Stimulated activated CD8-positive, alpha-beta memory T cell treated with anti-CD3 and anti-CD28 coated beads, Interleukin-4, amount 100 ng/mL, for 4 hours (primary cell): ENCODE data around the gene MALAT1.
"Not testable (repeated sequence)": the region's sequence is repeated elsewhere in the genome, so short reads cannot be mapped to it uniquely, and the experiment has no call there.

Source experiments
- DNase-seq, 2 donors: peaks; one replicate each; pipeline ENCODE4 v3.0.0-alpha.2; 2020; ENCODE audit warnings: low read depth in 2 of 2, low spot score in 1 of 2

The MALAT1 gene

GRCh38 chr11:65498977-65499712 is at the start of gene MALAT1:
Gene MALAT1, plus strand, starts transcription at chr11:65499045.
- peak; percentile 87 to 92 for DNase-seq

- not testable (repeated sequence) for DNase-seq
These were observed 47.5 kb upstream of the MALAT1 start for GRCh38 chr11:65451301-65451700.

DNA sequence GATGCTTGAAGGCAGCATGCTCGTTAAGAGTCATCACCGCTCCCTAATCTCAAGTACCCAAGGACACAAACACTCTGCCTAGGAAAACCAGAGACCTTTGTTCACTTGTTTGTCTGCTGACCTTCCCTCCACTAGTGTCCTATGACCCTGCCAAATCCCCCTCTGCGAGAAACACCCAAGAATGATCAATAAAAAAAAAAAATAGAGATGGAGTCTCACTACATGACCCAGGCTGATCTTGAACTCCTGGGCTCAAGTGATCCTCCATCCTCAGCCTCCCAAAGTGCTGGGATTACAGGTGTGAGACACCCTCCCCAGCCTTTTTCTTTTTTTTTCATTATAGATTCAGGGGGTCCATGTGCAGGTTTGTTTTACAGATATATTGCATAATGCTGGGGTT is 46.6 kb upstream of the MALAT1 start:
- not testable (repeated sequence) for DNase-seq

- DNase-seq = no peak
These were observed 45.9 kb upstream of the MALAT1 start for GRCh38 chr11:65452806-65453490.

DNA sequence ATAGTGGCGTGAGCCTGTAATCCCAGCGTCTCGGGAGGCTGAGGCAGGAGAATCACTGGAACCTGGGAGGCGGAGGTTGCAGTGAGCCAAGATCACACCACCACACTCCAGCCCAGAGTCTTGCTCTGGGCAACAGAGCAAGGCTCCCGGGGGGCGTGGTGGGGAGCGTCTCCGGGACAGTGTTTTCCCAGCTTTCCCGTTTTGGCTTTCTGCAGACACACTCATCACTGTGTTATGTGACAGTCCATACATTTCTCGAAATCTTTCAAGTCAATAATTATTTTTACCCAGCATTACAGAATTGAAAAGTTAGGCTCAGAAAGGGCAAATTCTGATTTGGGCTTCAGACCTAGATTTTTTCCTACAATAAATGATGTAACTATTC is 44.5 kb upstream of the MALAT1 start:
- no peak for DNase-seq

GRCh38 chr11:65454696-65455456 is 44.0 kb upstream of the MALAT1 start:
- DNase-seq = peak; percentile 52 to 66

DNA sequence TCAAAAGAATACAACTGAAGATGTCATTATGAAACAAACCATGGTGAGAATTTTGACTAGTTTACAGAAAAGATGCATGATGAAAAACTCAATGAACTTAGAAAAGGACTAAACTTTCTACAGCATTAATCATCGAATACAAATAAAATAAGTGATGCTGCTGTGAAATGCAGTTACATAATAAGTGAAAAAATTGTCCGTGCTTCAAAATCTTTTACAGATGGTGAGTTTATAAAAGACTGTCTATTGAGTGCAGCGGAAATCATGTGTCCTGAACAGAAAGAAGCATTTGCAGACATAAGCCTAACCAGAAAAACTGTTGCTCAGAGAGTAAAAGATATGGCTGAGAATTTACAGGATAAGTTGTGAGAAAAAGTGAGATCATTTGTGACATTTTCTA is 42.4 kb upstream of the MALAT1 start:
- no peak for DNase-seq

GRCh38 chr11:65459552-65459951 is 39.3 kb upstream of the MALAT1 start:
- DNase-seq = no peak

DNA sequence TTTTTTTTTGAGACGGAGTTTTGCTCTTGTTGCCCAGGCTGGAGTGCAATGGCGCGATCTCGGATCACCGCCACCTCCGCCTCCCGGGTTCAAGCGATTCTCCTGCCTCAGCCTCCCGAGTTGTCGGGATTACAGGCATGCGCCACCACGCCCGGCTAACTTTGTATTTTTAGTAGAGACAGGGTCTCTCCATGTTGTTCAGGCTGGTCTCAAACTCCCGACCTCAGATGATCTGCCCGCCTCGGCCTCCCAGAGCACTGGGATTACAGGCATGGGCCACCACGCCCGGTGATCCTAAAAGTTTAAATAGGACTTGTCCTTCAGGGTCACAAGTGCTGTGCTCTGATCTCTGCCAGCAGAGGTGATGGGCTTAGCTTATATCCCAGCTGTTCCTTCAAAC is 33.4 kb upstream of the MALAT1 start:
- DNase-seq = not testable (repeated sequence)

GRCh38 chr11:65467306-65467705 is 31.5 kb upstream of the MALAT1 start:
- DNase-seq = not testable (repeated sequence)

- DNase-seq = no peak
These were observed 29.9 kb upstream of the MALAT1 start for GRCh38 chr11:65468874-65469333.

GRCh38 chr11:65470433-65471049 is 28.3 kb upstream of the MALAT1 start:
- DNase-seq = no peak

- no peak for DNase-seq
These were observed 27.4 kb upstream of the MALAT1 start for GRCh38 chr11:65471447-65471891.

DNA sequence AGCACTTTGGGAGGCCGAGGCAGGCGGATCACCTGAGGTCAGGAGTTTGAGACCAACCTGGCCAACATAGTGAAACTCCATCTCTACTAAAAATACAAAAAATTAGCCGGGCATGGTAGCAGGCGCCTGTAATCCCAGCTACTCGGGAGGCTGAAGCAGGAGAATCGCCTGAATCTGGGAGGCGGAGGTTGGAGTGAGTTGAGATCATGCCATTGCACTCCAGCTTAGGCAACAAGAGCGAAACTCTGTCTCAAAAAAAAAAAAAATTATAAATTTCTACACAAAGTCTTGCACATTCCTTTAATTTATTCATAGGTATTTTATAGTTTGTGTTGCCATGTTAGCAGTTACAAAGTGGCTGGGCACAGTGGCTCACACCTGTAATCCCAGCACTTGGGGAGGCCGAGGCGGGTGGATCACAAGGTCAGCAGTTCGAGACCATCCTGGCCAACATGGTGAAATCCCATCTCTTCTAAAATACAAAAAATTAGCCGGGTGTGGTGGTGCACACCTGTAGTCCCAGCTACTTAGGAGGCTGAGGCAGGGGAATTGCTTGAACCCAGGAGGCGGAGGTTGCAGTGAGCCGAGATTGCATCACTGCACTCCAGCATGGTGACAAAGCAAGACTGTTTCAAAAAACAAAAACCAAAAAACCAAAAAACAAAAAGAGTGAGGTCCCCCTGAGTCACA is 26.1 kb upstream of the MALAT1 start:
- not testable (repeated sequence) for DNase-seq

- no peak for DNase-seq
These were observed 25.5 kb upstream of the MALAT1 start for GRCh38 chr11:65473278-65473860.

GRCh38 chr11:65474864-65475263 is 24.0 kb upstream of the MALAT1 start:
- DNase-seq = no peak

GRCh38 chr11:65476632-65477148 is 22.2 kb upstream of the MALAT1 start:
- DNase-seq = no peak

DNA sequence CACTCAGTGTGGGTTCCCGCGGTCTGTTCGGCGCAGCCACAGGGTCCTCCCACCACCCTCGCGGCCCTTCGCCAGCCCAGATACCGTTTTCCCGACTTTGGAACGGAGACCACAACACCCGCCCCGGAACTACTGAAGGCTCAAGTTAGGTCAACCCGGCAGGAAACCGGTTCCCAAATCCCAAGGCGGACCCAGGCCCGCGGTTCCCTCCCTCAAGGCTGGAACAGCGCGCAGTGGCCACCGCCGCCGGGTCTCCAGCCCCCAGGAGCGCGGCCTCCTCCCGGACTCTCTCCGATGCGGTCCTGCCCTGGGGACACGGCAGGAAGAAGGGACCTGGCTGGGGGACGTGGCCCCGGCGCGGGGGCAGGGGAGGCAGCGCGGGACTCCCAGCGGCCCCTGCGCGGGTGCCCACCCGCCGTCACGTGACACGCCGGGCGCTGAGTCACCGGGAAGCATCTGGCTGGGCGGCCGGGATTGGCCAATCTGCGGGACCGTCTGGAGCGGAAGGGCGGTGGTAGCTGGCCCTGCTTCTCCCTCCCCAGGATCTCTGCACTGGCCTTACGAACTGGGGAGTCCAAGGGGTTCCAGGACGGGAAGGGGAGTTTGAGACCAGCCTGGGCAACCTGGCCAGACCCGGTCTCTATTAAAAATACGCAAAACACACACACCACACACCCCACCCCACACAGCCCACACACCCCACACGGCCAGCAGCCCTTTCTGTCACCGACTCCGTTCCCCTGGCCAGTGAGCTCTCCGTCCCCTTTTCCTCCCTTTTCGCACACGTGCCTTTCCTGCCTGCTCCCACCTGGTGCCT is 21.5 kb upstream of the MALAT1 start:
- DNase-seq = peak; percentile 82 to 86
